GM12878 (cell line): ENCODE results near the gene BTBD19. TPM values are rescaled to one million over a fixed set of nuclear protein-coding genes. Genes with fewer than 3 reads are reported as not detected.
A peak's percentile ranks its signal among the peaks of the same experiment; 100 is the strongest.

Experiments used
- ATAC-seq: fragments of 200-7000 bp; cut with Tn5 transposase; 3 replicates; pipeline ENCODE4 v1.9.1; 2020; ENCODE audit warnings: mild to moderate bottlenecking, moderate library complexity
- BruUV-seq: library from RNA; stranded (reverse); fragments of 400-500 nt; replicated peaks from 2 replicates; lab custom pipeline; 2021; lab: Mats Ljungman, UMichigan
- CTCF ChIA-PET: fragments of 300-600 bp; sonication (Branson Sonifier 250); formaldehyde crosslinking; extraction: SDS; loops from one replicate; lab custom pipeline; 2021; ENCODE audit warnings: inconsistent platforms; lab: Yijun Ruan, JAX
- POLR2A ChIA-PET: fragments of 350-600 bp; formaldehyde crosslinking; extraction: SDS; loops from one replicate; lab custom pipeline; 2021; ENCODE audit warnings: inconsistent platforms; lab: Charles Lee
- RAD21 ChIA-PET: fragments of 300-600 bp; sonication (Branson Sonifier 250); formaldehyde crosslinking; loops from one replicate; lab custom pipeline; 2023; ENCODE audit warnings: antibody characterized with exemption; ENCODE audit not compliant: unreplicated experiment; lab: Charles Lee
- SMC1A ChIA-PET: fragments of 300-600 bp; sonication (Branson Sonifier 250); formaldehyde crosslinking; loops from one replicate; lab custom pipeline; 2023; ENCODE audit not compliant: unreplicated experiment, uncharacterized antibody; lab: Charles Lee
- DNase-seq: peaks from one replicate; pipeline ENCODE4 v3.0.0-alpha.2; 2011; ENCODE audit warnings: low read depth, low spot score
- FAIRE-seq: peaks from 3 replicates; lab custom pipeline; 2011; peaks lifted over from hg19 to GRCh38; lab: Jason Lieb, UNC
- H2AFZ ChIP-seq: 2 replicates; pipeline ENCODE4 v1.6.0; 2011; ENCODE audit warnings: low read depth, low read length, control low read depth; ENCODE audit not compliant: control insufficient read depth
- H3K27ac ChIP-seq: 2 replicates; pipeline ENCODE4 v1.5.1; 2011; ENCODE audit warnings: control low read depth; ENCODE audit not compliant: control insufficient read depth, insufficient read depth
- H3K27me3 ChIP-seq, 2 experiments: replicated peaks in 1 of 2; 2 replicates each; pipeline versions ENCODE4 v1.6.0 to v1.6.1; 2011; ENCODE audit warnings: low read length in 1 of 2; ENCODE audit not compliant: control insufficient read depth in 2 of 2, insufficient read depth in 2 of 2
- H3K36me3 ChIP-seq, 2 experiments: 2 replicates each; pipeline ENCODE4 v1.5.1; 2011; ENCODE audit warnings: low read length in 1 of 2; ENCODE audit not compliant: control insufficient read depth in 2 of 2, insufficient read depth in 2 of 2
- H3K4me1 ChIP-seq: 2 replicates; pipeline ENCODE4 v1.6.1; 2011; ENCODE audit warnings: mild to moderate bottlenecking, low read length, moderate library complexity, mixed read lengths; ENCODE audit not compliant: control insufficient read depth, insufficient read depth
- H3K4me2 ChIP-seq: 2 replicates; pipeline ENCODE4 v1.6.0; 2011; ENCODE audit warnings: control low read depth; ENCODE audit not compliant: control insufficient read depth, insufficient read depth
- H3K4me3 ChIP-seq: fragments of 200-600 bp; sonication (generic); 2 replicates; pipeline ENCODE4 v1.5.1; 2016
- H3K79me2 ChIP-seq: 2 replicates; pipeline ENCODE4 v1.6.0; 2011; ENCODE audit warnings: low read length; ENCODE audit not compliant: control insufficient read depth, insufficient read depth
- H3K9ac ChIP-seq: 2 replicates; pipeline ENCODE4 v1.8.0; 2011; ENCODE audit warnings: low read length, control low read depth, mixed read lengths; ENCODE audit not compliant: control insufficient read depth, insufficient read depth
- H3K9me3 ChIP-seq: replicated peaks from 3 replicates; pipeline ENCODE4 v1.5.1; 2011; ENCODE audit warnings: mild to moderate bottlenecking, low read length; ENCODE audit not compliant: control insufficient read depth, insufficient read depth
- H4K20me1 ChIP-seq: 2 replicates; pipeline ENCODE4 v1.6.0; 2011; ENCODE audit not compliant: control insufficient read depth, insufficient read depth
- CEBPB ChIP-seq, 2 experiments: fragments of 150-350 bp in 1 of 2; IDR thresholded peaks; 2 replicates each; pipeline ENCODE4 v1.6.1; 2012 to 2014; ENCODE audit warnings: low read depth in 2 of 2, low read length in 2 of 2, borderline replicate concordance in 1 of 2, inconsistent platforms in 1 of 2
- FOXK2 ChIP-seq: fragments of 450-650 bp; IDR thresholded peaks from 2 replicates; pipeline ENCODE4 v1.6.1; 2017; ENCODE audit warnings: mild to moderate bottlenecking, moderate library complexity
- IRF4 ChIP-seq: IDR thresholded peaks from 2 replicates; pipeline ENCODE4 v1.6.1; 2011; ENCODE audit warnings: low read depth, low read length
- MTA3 ChIP-seq: IDR thresholded peaks from 2 replicates; pipeline ENCODE4 v1.6.1; 2012; ENCODE audit warnings: low read length, inconsistent platforms, borderline replicate concordance
- NR2C1 ChIP-seq: fragments of 450-650 bp; IDR thresholded peaks from 2 replicates; pipeline ENCODE4 v1.6.1; 2017; ENCODE audit warnings: antibody characterized with exemption, mild to moderate bottlenecking, moderate library complexity
- POLR2AphosphoS5 ChIP-seq: IDR thresholded peaks from 2 replicates; pipeline ENCODE4 v1.6.1; 2011; ENCODE audit warnings: mild to moderate bottlenecking, low read length, inconsistent platforms
- RUNX3 ChIP-seq: IDR thresholded peaks from 2 replicates; pipeline ENCODE4 v1.6.1; 2012; ENCODE audit warnings: low read length, inconsistent platforms
- SMAD5 ChIP-seq: IDR thresholded peaks from 2 replicates; pipeline ENCODE4 v1.6.1; 2016; ENCODE audit warnings: antibody characterized with exemption, low read depth
- SREBF1 ChIP-seq: IDR thresholded peaks from 2 replicates; pipeline ENCODE4 v1.6.1; 2012; ENCODE audit warnings: mild to moderate bottlenecking, low read length
- STAT1 ChIP-seq: fragments of 450-650 bp; conservative IDR thresholded peaks from 2 replicates; pipeline ENCODE4 v1.6.1; 2014; ENCODE audit warnings: antibody characterized with exemption, mild to moderate bottlenecking
- WGBS: methylation state at CpG from one replicate; pipeline ENCODE4 v1.1.6; 2016; ENCODE audit warnings: low lambda C conversion rate; ENCODE audit not compliant: insufficient replicate concordance, insufficient coverage; ENCODE audit errors: missing lambda C conversion rate; 5-methylcytosine and 5-hydroxymethylcytosine counted together
- in situ Hi-C: fragments of 300-500 bp; cut with MboI; formaldehyde crosslinking; loops from 9 replicates; pipeline ENCODE4 v1.14.3; 2018; ENCODE audit warnings: mixed read lengths
- intact Hi-C: fragments of 100-400 bp; cut with micrococcal nuclease; formaldehyde crosslinking; loops from one replicate; pipeline ENCODE4 v1.14.2; 2022; ENCODE audit not compliant: unreplicated experiment
- polyA plus RNA-seq, 11 experiments: library from polyadenylated mRNA; depleted of rRNA in 4 of 11; unstranded in 6 of 11; stranded (reverse) in 5 of 11; fragments of >200 nt; fragmentation: Nextera tagmentation in 4 of 11; fragmentation: Illumina TruSeq in 1 of 11; extraction: Ambion mirVana in 4 of 11; extraction: Trizol in 1 of 11; gene quantifications; 1 replicate in 1 of 11; 2 replicates in 10 of 11; pipeline versions ENCODE4 v1.2.1 to v1.2.3, GENCODE V29; 2011 to 2016; ENCODE audit warnings: inconsistent platforms in 2 of 11, missing spikeins in 2 of 11, low read depth in 1 of 11
- total RNA-seq, 4 experiments: library from RNA; depleted of rRNA in 3 of 4; stranded (reverse); fragments of >200 nt in 3 of 4; fragmentation: Illumina TruSeq in 1 of 4; extraction: Trizol in 1 of 4; gene quantifications; 2 replicates each; pipeline versions ENCODE4 v1.2.1 to v1.2.3, GENCODE V29; 2013 to 2021

BTBD19 gene
- total and polyA plus RNA-seq, 10 of the 15 experiments (the other 5 are each of a cell fraction or from before 2014, with no cell fraction given) = 0.13 to 2.7 (median 0.42) TPM

DNA sequence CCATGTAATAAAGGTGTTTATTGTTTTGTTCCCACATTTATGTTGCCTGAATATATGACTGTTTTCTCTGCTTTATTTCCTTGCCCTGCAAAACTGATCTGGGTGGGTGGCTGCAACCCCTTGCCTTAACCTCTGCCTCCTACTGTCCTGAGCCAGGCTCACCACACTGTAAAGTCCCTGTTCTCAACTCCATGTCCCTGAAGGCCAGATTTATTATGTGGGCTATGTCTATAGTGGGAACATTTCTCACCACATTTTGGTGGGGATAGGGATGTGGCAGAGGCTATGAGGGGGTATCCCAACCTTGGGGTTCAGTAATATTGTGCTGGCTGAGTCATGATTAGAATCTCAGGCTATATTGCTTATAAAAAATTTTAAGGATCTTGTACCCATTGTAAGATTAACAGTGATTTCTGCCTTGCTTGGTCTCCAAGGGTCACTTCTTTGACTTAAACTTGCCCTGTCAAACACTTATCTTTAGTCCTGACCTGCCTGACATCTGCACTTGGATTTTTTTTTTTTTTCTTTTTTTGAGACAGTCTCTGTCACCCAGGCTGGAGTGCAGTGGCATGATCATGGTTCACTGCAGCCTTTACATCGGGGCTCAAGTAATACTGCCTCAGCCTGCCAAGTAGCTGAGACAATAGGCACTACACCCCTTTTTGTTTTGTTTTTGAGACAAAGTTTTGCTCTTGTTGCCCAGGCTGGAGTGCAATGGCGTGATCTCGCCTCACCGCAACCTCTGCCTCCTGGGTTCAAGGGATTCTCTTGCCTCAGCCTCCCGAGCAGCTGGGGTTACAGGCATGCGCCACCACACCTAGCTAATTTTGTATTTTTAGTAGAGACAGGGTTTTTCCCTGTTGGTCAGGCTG lies 29.4 kb upstream of the BTBD19 start:
- in situ Hi-C loops = no loop called here
- H3K4me1 ChIP-seq = peaks cover 18% of the 10 kb centered on the region
- no peaks in the 10 kb centered on the region for H3K9me3 ChIP-seq
- intact Hi-C loops = loop anchor here (5.0 kb wide), 1 partner anchor 38 kb away; no protein-coding TSS in a partner anchor
- TF ChIP-seq MTA3 (0 out of 2 replicates have a peak, but pooled peaks have one; percentile 3), CEBPB (IDR thresholded peaks at IDR 0.05; ENCODE audit: borderline replicate concordance in 1 of 2, low read depth in 2 of 2, low read length in 2 of 2) (no peak), STAT1 (no peak), RUNX3 (0 out of 2 replicates have a peak, but pooled peaks have one; percentile 22), FOXK2 (no peak), NR2C1 (no peak), POLR2AphosphoS5 (peak; percentile 66), SREBF1 (no peak), IRF4 (no peak), SMAD5 (0 out of 2 replicates have a peak, but pooled peaks have one; percentile 28)
- ChIA-PET CTCF (interaction anchor here (0.8 to 1.5 kb wide), 3 partner anchors 21 to 233 kb away, joined by 3 to 4 read pairs (median 3); partner anchors contain the start of genes PLK3 and UROD), RAD21 (no interaction called here), SMC1A (interaction anchor here (0.6 kb wide), 1 partner anchor 78 kb away, joined by 3 read pairs; no protein-coding TSS in a partner anchor), POLR2A (interaction anchor here (0.6 to 1.6 kb wide), 4 partner anchors 21 to 768 kb away, joined by 3 to 4 read pairs (median 4); partner anchors contain the start of gene PLK3)
- no peak overlapping the region for H3K27ac ChIP-seq
- WGBS = 88% methylated on average over 6 of the region's 6 CpGs
- H3K4me2 ChIP-seq = peak overlapping the region; percentile 73
- no peak for FAIRE-seq
- H3K4me3 ChIP-seq = peak overlapping the region; percentile 73; the same call in 1 of the 2 replicates
- H3K27me3 ChIP-seq = no peaks in the 10 kb centered on the region
- H3K36me3 ChIP-seq = peaks cover 8 to 30% of the 10 kb centered on the region in 2 experiments
- H4K20me1 ChIP-seq = peaks cover 12% of the 10 kb centered on the region
- no peak overlapping the region for H3K9ac ChIP-seq
- H3K79me2 ChIP-seq = peaks cover 43% of the 10 kb centered on the region
- ATAC-seq = no peak
- no peak overlapping the region for H2AFZ ChIP-seq
- BruUV-seq = no TSS peak
- DNase-seq = no peak
